Right cardiac atrium (tissue), 5 donors: Measurements from ENCODE around the gene PTPN22. TPM values are rescaled to one million over a fixed set of nuclear protein-coding genes. Genes with fewer than 3 reads are reported as not detected.
A peak's percentile ranks its signal among the peaks of the same experiment; 100 is the strongest.

ENCODE experiments used
- ATAC-seq, 2 donors: fragments of 200-7000 bp; cut with Tn5 transposase; one replicate each; pipeline versions ENCODE4 v1.8.0 to v1.9.1; 2020; ENCODE audit warnings: moderate library complexity in 2 of 2, mild to moderate bottlenecking in 1 of 2
- DNase-seq, 3 donors: peaks; one replicate each; pipeline ENCODE4 v3.0.0-alpha.2; 2020
- H3K27ac ChIP-seq: one replicate; pipeline ENCODE4 v1.5.1; 2013; ENCODE audit warnings: mild to moderate bottlenecking, low read length, control low read depth, moderate library complexity
- H3K27me3 ChIP-seq: one replicate; pipeline ENCODE4 v1.6.1; 2013; ENCODE audit not compliant: control insufficient read depth, insufficient read depth
- H3K4me1 ChIP-seq: one replicate; pipeline ENCODE4 v1.6.1; 2013; ENCODE audit warnings: low read length; ENCODE audit not compliant: control insufficient read depth, insufficient read depth
- H3K4me3 ChIP-seq: one replicate; pipeline ENCODE4 v1.5.1; 2013; ENCODE audit warnings: low read length, control low read depth
- H3K9me3 ChIP-seq: one replicate; pipeline ENCODE4 v1.6.1; 2013; ENCODE audit warnings: low read length; ENCODE audit not compliant: control insufficient read depth
- WGBS: extraction: QIAGEN DNeasy Blood & Tissue Kit; methylation state at CpG from one replicate; pipeline ENCODE4 v1.1.7; 2013; 5-methylcytosine and 5-hydroxymethylcytosine counted together
- intact Hi-C, 4 donors: fragments of 100-400 bp; cut with DNase I; formaldehyde crosslinking; loops; one replicate each; pipeline versions ENCODE4 v1.11.0 to v1.14.0; 2022 to 2023
- polyA plus RNA-seq: library from polyadenylated mRNA; stranded (reverse); fragments of 200-250 nt; gene quantifications from one replicate; pipeline ENCODE4 v1.2.3, GENCODE V29; 2013
- total RNA-seq, 4 donors: library from RNA; stranded (reverse); fragmentation: NEBNext Ultra II Directional; extraction: Animal tissue kit (Norgen Biotek cat#: 25700); gene quantifications; one replicate each; pipeline ENCODE4 v1.2.1, GENCODE V29; 2021
- donor health status: healthy with polysubstance abuse.
- donor health status: DM: no; HTN: yes; CAD: no.
- donor health status: DM: no; HTN: no; CAD: no.
- donor health status: DM: no; HTN: yes; CAD: no; lungs with severe emphysema.
- donor health status: DM: yes; HTN: yes; CAD: no.

PTPN22 gene
- total and polyA plus RNA-seq, 5 donors, result 0.48 to 1.6 (median 1.2) TPM

- H3K27me3 ChIP-seq, result no peaks in the 10 kb centered on the region
- 79% methylated on average over 4 of the region's 4 CpGs for WGBS
- DNase-seq (no peak), ATAC-seq (no peak)
- H3K4me3 ChIP-seq, result no peak overlapping the region
- peaks cover 5% of the 10 kb centered on the region for H3K4me1 ChIP-seq
- no peaks in the 10 kb centered on the region for H3K9me3 ChIP-seq
- intact Hi-C loops, result no loop called here
- H3K27ac ChIP-seq, result no peak overlapping the region
Measured at GRCh38 chr1:113797472-113797871, 74.0 kb downstream of the PTPN22 start.

- intact Hi-C loops, result no loop called here
- WGBS, result 87% methylated on average over 9 of the region's 9 CpGs
- Histone ChIP-seq H3K4me3 (no peak overlapping the region), H3K27ac (no peak overlapping the region), H3K27me3 (no peaks in the 10 kb centered on the region), H3K4me1 (peaks cover 5% of the 10 kb centered on the region), H3K9me3 (no peaks in the 10 kb centered on the region)
- ATAC-seq (peak; percentile 55 to 78), DNase-seq (no peak)
Measured at GRCh38 chr1:113793878-113794834, 77.4 kb downstream of the PTPN22 start.

GRCh38 chr1:113792986-113793385 is 78.5 kb downstream of the PTPN22 start:
- Histone ChIP-seq H3K27ac (no peak overlapping the region), H3K9me3 (no peaks in the 10 kb centered on the region), H3K4me1 (peaks cover 3% of the 10 kb centered on the region), H3K27me3 (no peaks in the 10 kb centered on the region), H3K4me3 (no peak overlapping the region)
- whole genome bisulfite sequencing, result 94% methylated on average over 1 of the region's 1 CpG
- no peak for DNase-seq
- intact Hi-C loops, result no loop called here
- ATAC-seq, result no peak

GRCh38 chr1:113792471-113792870 is 79.0 kb downstream of the PTPN22 start:
- Histone ChIP-seq H3K27me3 (no peaks in the 10 kb centered on the region), H3K4me1 (peaks cover 3% of the 10 kb centered on the region), H3K9me3 (no peaks in the 10 kb centered on the region), H3K4me3 (no peak overlapping the region), H3K27ac (no peak overlapping the region)
- no peak for DNase-seq
- ATAC-seq, result no peak
- 84% methylated on average over 5 of the region's 5 CpGs for WGBS
- intact Hi-C loops, result no loop called here

- no peak overlapping the region for H3K4me3 ChIP-seq
- no peak overlapping the region for H3K27ac ChIP-seq
- H3K9me3 ChIP-seq, result no peaks in the 10 kb centered on the region
- DNase-seq (no peak), ATAC-seq (no peak)
- no peaks in the 10 kb centered on the region for H3K27me3 ChIP-seq
- H3K4me1 ChIP-seq, result peaks cover 5% of the 10 kb centered on the region
- WGBS, result 96% methylated on average over 3 of the region's 3 CpGs
- intact Hi-C loops, result no loop called here
Measured at GRCh38 chr1:113788802-113789201, 82.7 kb downstream of the PTPN22 start.

- 92% methylated on average over 3 of the region's 3 CpGs for WGBS
- Histone ChIP-seq H3K9me3 (no peaks in the 10 kb centered on the region), H3K4me1 (peaks cover 7% of the 10 kb centered on the region), H3K27ac (no peak overlapping the region), H3K4me3 (no peak overlapping the region), H3K27me3 (no peaks in the 10 kb centered on the region)
- DNase-seq (no peak), ATAC-seq (no peak)
- intact Hi-C loops, result no loop called here
Measured at GRCh38 chr1:113787663-113788062, 83.8 kb downstream of the PTPN22 start.

GRCh38 chr1:113786069-113786468 is 85.4 kb downstream of the PTPN22 start:
- no peak for ATAC-seq
- Histone ChIP-seq H3K27me3 (no peaks in the 10 kb centered on the region), H3K9me3 (no peaks in the 10 kb centered on the region), H3K4me3 (no peak overlapping the region), H3K27ac (no peak overlapping the region), H3K4me1 (peaks cover 5% of the 10 kb centered on the region)
- WGBS, result 53% methylated on average over 1 of the region's 1 CpG
- no peak for DNase-seq
- intact Hi-C loops, result no loop called here

GRCh38 chr1:113784104-113784779 is 87.3 kb downstream of the PTPN22 start:
- Histone ChIP-seq H3K4me1 (peaks cover 5% of the 10 kb centered on the region), H3K27ac (no peak overlapping the region), H3K9me3 (no peaks in the 10 kb centered on the region), H3K27me3 (no peaks in the 10 kb centered on the region), H3K4me3 (no peak overlapping the region)
- DNase-seq, result no peak
- 74% methylated on average over 5 of the region's 5 CpGs for WGBS
- ATAC-seq, result peak in 1 of 2 donors; percentile 51
- intact Hi-C loops, result no loop called here

GRCh38 chr1:113783254-113784103 is 88.0 kb downstream of the PTPN22 start:
- Histone ChIP-seq H3K9me3 (no peaks in the 10 kb centered on the region), H3K4me1 (peaks cover 5% of the 10 kb centered on the region), H3K4me3 (no peak overlapping the region), H3K27ac (no peak overlapping the region), H3K27me3 (no peaks in the 10 kb centered on the region)
- intact Hi-C loops, result no loop called here
- ATAC-seq (peak; percentile 73 to 83), DNase-seq (peak in 2 of 3 donors; percentile 16 to 55)
- 29% methylated on average over 4 of the region's 4 CpGs for WGBS

GRCh38 chr1:113782406-113782805 is 89.1 kb downstream of the PTPN22 start:
- no peaks in the 10 kb centered on the region for H3K9me3 ChIP-seq
- peaks cover 5% of the 10 kb centered on the region for H3K4me1 ChIP-seq
- ATAC-seq, result no peak
- no peak overlapping the region for H3K4me3 ChIP-seq
- no peak for DNase-seq
- 12% methylated on average over 2 of the region's 2 CpGs for WGBS
- intact Hi-C loops, result no loop called here
- H3K27me3 ChIP-seq, result no peaks in the 10 kb centered on the region
- H3K27ac ChIP-seq, result no peak overlapping the region
